D721Med (cell line): ENCODE results near the gene PXYLP1.

Experiments used
- DNase-seq: peaks from one replicate; pipeline ENCODE4 v3.0.0; 2011; ENCODE audit warnings: low spot score; ENCODE audit not compliant: insufficient read length
- FAIRE-seq: peaks from 2 replicates; lab custom pipeline; 2011; peaks lifted over from hg19 to GRCh38; lab: Jason Lieb, UNC
- TF ChIP-seq, protein P1 (sequence below): IDR thresholded peaks from 2 replicates; pipeline ENCODE4 v1.5.1; 2012; ENCODE audit warnings: mild to moderate bottlenecking, control low read depth; ENCODE audit not compliant: insufficient read depth; ENCODE audit errors: missing control alignments

The PXYLP1 gene

GRCh38 chr3:141266186-141266585 is 34.6 kb downstream of the PXYLP1 start:
- TF ChIP-seq, protein P1, sequence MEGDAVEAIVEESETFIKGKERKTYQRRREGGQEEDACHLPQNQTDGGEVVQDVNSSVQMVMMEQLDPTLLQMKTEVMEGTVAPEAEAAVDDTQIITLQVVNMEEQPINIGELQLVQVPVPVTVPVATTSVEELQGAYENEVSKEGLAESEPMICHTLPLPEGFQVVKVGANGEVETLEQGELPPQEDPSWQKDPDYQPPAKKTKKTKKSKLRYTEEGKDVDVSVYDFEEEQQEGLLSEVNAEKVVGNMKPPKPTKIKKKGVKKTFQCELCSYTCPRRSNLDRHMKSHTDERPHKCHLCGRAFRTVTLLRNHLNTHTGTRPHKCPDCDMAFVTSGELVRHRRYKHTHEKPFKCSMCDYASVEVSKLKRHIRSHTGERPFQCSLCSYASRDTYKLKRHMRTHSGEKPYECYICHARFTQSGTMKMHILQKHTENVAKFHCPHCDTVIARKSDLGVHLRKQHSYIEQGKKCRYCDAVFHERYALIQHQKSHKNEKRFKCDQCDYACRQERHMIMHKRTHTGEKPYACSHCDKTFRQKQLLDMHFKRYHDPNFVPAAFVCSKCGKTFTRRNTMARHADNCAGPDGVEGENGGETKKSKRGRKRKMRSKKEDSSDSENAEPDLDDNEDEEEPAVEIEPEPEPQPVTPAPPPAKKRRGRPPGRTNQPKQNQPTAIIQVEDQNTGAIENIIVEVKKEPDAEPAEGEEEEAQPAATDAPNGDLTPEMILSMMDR: no peak
- FAIRE-seq: no peak
- DNase-seq: no peak

DNA sequence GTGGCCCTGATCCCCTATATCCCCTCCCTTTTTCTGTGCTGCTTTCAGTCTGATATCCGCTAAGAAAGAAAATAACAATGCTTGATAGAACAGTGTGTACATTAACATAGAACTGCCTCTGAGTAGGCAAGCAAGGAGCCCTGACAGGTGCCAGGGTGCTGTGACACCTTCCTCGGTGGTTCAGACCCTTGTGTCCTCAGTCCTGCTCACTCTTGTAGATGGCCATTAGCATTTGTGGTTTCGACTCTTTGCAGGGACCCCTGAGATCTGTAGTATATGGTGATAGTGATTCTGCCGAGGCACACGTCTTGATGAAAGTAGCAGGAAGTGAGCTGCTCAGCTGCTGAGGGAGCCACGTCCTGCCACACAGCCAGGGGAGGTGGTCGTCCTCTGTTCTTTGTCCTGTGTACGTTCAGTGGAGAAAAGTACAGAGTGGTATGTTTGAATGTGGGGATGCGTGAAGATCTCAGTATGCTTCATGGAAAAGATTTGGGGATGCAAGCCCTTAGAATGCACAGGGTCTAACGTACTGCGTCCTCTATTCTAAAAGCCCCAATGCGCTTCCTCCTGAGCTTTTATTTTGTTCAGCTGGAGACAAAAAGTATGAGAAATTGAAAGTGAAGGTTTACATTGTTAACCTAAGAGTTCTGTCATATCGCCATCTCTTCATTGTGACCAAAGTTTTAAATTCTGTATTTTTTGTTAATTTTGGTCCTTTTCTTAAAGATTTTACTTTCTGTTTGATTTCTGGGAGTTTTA is 35.4 kb downstream of the PXYLP1 start:
- DNase-seq: no peak
- no peak for FAIRE-seq
- TF ChIP-seq, protein P1: no peak

DNA sequence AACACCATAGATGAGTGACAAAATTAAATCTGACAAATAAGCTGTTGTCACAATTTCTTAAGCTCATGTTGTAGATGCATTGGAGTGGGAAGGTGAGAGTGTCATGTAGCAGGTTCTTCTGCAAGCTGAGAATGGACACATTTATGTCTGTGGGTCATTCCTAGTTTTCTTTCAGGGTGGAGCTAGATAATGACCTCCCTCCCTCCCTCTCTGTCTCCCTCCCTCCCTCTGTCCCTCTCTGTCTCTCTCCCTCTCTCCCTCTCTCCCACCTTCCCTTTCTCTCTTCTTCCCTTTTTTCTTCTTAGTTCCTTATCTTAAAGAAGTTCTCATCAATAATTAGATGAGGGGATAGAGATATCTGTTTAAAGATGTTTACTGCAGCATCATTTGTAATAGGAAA is 36.0 kb downstream of the PXYLP1 start:
- FAIRE-seq: no peak

DNA sequence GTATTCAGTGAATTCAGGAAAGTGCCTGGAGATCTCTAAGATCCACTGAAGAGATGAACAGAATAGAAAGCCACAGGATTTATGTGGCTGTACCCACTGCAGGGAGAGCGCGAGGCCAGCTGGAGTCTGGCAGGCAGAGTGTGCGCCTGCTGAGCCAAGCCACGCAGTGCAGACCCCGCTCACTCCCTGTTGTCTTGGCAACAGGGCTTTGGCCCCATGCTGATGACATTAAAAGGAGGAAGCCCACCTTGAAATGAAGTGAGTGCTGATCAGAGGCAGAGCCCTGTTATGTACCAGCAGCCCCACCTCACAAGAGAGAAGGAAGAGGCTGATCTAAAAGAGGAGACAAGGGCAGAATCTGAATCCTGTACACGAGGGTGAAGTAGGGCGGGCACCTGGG is 36.7 kb downstream of the PXYLP1 start:
- FAIRE-seq (no peak), DNase-seq (no peak)
- TF ChIP-seq, protein P1: no peak

More for the DNA sequence above, 36.0 kb downstream of the PXYLP1 start:
- no peak for DNase-seq
- TF ChIP-seq, protein P1: no peak

- DNase-seq (no peak), FAIRE-seq (no peak)
These were observed 37.2 kb downstream of the PXYLP1 start for GRCh38 chr3:141268791-141269190.

DNA sequence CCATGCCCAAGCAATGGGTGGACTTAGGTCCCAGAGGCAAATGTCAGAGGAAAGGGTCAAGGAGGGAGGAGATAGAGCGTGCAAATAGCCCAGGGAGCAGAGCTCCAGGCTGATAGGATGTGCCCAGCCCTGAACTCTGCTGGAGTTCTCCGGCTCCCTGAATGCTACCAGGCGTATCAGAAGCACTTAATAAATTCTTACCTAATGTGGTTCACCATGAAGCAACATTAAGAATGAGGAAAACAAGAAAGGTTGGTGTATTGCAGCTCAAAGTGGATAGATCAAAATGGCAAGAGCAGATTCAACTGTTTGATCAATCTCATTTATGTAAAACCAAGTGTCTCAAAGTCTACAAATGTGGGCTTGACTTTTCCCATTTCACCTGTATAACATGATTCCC is 38.3 kb downstream of the PXYLP1 start:
- TF ChIP-seq, protein P1: no peak
- FAIRE-seq (no peak), DNase-seq (no peak)

More at GRCh38 chr3:141268791-141269190, 37.2 kb downstream of the PXYLP1 start:
- TF ChIP-seq, protein P1: no peak
